DMS114 treated with DMSO at 0.1 percent for 48 hours (cell line): ENCODE measurements around the gene GTPBP8.
"Not testable (repeated sequence)": the region's sequence is repeated elsewhere in the genome, so short reads cannot be mapped to it uniquely, and the experiment has no call there.

Experiments
- DNase-seq: peaks from one replicate; lab custom pipeline; 2025; ENCODE audit not compliant: unreplicated experiment; lab: John Stamatoyannopoulos, UW

Gene GTPBP8

DNA sequence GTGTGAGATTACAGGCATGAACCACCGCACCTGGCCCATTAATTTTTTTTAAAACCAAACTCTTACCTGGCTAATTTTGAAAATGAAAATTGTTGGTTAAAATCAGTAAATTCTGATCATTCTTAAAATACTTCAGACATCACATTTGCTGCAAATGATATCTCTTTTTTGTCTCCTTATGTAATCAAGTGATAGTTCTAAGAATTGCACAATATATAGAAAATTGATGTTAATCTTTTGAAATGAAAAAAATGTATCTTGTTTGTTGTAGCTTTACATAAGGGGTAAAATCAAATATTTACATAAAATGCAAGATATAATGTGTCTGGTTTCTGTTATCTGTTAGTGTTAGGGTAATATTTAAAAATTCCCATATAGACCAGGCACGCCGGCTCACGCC, 5.0 kb downstream of the GTPBP8 start:
- no peak for DNase-seq

DNA sequence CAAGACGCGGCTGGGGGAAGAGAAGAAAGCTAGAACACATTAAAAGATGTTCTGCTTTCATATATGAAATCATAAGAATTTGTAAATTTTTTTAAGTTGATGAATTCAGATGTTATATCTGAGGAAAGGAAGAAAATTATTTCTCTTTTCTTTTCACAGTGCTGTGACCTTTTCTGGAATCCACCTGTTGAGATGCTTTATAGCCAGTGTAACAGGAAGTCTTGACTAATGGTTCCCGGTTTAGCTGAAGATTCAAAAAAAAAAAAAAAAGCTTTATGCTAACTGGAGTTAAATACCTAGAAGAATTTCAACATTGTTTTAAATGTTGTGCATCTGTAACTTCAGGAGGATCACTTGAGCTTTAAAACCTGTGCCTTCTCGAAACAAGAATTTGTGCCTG, 9.9 kb downstream of the GTPBP8 start:
- no peak for DNase-seq

DNA sequence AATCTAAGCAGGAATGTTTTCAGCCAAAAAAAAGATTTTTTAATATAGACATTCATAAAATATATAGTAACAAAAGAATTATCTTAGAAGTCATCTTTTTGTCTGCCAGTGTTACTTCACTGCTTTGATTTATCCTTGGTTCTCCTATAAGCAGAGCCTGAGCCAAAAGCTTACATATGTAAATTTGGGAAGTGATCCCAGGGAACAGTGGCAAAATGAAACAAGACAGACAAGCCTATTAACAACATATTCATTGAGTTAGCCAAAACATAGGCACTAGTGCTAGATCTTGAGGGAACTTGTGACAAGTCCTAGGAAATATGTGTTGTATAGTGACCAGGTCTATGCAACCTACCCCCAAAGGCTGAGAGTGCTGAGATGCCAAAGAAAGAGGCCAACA, 11.3 kb downstream of the GTPBP8 start:
- no peak for DNase-seq

DNA sequence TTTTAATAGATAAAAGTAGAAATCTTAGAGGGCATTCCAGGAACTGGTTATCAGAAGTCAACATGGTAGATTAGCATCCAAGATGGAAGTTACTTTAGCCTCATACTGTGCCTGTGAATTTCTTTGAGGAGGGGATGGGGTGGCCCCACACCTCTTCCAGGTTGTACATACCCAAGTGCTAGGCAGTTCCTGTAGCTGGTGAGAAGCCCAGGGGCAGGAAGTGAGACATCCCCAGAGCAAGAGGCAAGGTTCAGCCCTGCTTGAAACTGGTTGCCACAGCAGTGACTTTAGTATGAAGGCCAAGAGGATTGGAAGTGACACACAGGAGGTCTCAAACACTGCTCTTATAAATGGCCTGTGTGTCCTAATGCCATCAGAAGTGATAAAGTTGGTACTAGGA, 11.9 kb downstream of the GTPBP8 start:
- DNase-seq, result no peak

DNA sequence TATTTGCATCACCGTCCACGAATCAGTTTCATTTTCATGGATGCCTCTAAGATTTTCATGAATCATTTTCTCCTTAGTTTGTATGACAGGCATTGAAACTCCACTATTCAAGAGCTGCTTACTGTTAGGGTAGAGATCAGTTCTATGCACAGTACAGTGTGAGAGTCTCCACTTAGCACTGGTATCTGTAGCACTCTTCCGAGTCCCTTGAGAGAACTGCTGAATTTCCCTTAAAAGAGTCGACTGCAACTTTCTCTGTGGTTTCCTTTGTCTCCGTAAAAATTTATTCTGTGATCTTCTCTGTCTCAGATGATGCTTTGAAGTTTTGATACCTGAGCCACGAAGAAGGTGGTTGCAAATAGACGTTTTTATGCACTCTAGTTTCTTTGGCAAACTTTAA, 14.8 kb downstream of the GTPBP8 start:
- no peak for DNase-seq

DNA sequence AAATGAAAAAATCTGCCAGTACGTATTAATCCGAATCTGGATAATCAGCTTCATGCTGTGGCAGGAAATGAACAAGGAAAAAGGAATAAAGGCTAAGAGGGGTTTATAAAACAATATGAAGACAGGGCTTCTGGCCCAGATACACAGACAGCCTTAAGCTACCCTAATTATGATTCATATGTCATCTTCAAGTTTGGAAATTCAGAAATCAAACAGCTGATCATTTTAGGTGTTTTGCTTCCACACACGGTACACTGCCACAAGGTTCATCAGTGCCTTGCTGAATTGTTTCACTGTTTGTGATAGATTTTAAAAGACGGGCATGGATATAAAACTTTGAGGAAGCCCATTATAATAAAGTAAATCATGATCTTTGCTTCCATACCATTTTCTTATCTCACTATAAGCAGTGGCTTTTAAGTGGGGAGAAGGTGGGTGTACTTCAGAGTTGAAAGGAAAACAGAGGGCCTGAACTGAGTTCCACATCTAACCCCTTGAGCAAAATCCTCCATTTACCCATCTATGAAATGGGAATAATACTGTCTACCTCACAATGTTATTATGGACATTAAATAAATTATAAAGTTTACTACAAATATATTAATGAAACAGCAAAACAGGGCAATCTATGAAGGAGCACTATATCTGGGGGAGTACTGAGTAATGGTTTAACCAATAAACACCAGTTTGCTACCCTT, 15.7 kb downstream of the GTPBP8 start:
- DNase-seq, result no peak

DNA sequence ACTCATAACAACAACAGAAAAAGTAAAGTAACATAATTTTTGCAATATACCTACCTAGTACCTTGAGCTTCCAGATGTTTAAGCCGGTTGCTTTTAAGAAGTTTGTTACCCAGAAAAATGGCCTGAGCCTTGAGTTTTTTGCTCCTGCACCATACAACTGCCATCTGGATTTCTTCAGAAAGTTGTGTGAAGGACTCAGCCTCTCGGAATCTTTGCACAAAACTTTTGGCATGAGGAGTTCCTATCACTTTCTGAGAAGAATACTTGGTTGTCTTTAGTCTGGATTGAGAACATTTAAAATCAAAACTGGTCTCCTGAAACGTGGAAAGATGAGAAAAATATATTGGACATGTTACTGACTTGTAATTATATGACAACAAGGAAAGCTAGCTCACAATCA, 17.3 kb downstream of the GTPBP8 start:
- DNase-seq, result no peak

DNA sequence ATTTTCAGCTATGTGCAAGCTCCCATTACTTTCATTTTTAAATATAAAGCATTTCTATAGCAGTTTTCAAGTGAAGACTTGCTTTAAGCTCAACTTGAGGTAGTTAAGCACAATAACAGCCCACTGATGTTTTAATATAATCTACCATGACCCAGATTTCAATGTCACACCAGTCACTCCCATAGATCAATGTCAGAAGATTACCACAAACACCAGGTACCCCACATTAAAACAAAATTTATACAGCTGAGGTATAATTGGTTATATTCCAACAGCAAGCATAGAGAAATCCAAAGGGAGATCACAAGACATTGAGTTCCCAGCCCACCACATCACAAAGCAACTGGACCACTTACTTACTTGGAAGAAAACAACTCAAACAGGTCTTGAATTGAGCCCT, 22.8 kb downstream of the GTPBP8 start:
- no peak for DNase-seq

DNA sequence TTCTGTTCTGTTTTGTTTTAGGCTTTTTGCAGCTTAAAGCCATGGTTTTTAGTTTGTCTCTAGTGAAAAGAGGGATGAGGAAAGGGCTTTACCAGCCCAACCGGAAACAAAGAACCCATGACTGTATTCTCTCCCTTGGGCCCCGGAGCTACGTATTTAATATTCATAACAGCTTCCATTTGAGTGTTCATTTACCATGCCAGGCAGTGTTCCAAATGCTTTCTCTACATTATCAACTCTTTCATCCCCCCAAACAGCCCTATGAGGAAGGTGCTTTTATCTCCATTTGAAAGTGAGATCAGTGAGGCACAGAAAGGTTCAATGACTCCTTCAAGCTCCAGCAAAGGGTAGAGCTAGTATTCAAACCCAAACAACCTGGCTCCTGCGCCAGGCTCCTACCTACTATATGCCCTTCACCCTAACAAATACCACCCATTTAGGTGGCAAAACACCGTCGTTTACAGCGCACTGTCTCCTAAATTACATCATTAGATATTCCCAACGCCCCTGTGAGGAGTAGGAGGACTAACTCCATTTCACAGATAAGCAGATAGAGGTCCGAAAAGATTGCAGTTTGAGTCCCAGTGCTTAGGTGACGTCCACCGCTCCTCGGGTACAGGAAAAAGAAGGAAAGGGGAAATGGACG, 27.9 kb downstream of the GTPBP8 start:
- DNase-seq, result no peak

DNA sequence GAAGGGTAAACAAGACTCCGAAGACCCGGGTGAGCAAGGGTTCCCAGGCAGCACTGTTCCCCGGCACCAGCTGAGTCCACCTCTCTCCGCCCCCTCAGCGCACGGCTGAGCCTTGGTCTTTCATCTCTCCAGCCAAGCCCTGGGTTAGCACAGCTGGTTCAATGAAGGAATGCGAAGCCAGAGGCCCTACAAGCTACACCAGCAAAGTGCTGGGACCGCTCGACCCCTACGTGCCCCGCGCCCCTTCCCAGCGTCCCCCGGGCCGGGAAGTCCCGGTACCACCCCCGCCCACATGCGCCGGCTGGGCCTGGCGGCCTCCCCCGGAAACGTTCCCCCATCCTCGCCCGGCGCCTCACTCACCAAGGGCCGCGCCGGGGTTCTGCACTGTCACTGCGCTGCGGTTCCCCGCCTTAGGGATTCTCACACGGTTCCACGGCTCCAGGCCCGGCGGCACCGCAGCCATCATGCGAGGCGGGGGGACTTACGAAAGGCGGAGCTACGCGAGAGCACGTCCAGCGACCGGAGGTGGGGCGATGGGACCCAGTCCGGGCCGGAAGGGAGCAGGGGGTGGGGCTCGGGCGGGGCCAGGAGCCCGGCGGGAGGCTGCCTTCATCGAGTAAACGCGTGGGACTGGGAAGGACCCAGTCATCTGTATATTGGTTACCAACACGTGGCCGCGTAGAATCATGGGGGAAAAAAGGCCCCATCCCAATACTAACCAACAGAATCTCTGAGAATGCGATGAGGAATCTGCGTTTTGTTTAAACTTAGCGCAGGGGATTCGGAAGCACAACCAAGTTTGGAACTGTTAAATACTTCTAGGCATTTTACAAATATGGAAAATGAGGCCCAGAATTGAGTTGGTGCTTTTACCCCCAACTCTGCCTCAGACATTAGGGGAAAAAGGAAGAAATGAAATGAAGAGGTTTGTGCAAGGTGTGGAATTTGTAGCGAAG, 28.7 kb downstream of the GTPBP8 start:
- peak; percentile 83 for DNase-seq

DNA sequence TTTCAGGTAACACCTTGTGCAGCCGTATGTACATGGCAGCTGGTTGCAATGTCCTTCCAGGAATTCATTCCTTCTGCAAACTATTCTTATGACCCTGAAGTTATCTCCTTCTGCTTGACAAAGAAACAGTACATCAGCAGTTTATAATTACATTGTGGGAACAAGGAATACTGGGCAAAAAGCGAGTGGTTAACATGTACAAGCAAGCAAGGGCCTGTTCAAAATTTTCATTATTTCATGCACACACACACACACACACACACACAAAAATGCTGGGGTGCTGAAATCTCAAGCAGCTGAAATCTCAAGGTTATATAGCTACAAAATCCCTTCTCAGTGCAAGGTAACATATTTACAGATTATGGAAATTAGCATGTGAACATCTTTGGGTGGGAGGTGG, 30.7 kb downstream of the GTPBP8 start:
- no peak for DNase-seq

DNA sequence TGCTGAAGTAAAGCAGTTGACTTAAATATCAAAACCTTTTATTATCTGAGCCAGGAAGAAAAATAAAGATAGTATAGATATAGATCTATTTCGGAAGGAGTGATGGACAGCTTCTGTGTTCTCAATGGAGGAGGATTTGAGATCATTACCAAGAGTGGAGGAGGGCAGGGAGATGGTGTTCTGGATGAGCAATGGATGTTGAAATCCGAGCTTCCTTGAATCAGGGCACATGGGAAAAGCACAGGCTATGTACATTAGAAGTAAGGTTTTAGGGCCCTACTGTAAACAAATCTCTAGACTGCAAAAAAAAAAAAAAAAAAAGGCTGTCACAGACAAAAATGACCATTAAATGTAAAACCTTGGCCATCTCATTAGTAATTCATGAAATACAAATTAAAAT, 43.2 kb downstream of the GTPBP8 start:
- no peak for DNase-seq

DNA sequence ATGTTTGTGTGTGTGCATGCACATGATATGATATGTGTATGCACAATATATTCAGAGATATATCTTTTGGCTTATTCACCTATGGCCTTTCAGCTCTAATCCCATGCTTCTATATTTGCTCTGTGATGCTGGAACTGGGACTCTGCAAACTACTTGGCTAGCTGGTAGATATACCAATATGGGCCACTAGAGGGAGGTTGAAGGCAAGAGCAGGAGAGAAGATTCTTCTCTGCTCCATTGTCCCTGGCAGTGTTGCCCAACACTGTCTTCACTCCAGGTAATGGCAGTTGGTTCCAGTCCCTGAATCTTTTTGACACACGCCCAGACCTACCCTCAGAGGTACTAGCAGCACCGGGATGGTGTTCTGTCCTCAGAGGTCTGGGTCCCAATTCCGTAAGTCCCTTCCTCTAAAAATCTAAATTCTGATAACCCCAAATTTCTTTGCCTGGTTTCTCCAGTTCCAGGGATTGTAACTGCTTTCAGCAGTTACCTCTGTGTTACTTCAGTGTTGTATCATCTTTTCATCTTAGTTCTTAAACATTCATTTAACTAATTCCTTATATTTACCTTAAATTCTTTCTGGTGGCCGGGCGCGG, 44.7 kb downstream of the GTPBP8 start:
- DNase-seq, result peak; percentile 43

DNA sequence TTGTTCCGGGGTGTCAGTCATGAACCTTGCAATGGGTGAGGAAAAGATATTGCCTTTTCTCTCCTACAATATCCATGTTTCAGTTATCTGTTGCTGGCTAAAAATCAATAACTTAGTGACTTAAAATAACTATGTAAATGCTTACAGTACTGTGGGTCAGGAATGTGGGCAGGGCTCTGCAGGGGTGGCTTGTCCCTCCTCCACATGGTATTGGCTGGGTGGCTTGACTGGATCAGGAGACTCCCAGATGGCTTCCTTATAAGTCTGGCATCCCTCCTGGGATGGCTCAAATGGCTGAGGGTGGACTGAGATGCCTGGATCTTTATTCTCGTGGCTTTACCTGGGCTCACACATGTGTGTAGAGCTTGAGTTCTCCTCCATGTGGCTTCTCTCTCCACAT, 47.5 kb downstream of the GTPBP8 start:
- no peak for DNase-seq

DNA sequence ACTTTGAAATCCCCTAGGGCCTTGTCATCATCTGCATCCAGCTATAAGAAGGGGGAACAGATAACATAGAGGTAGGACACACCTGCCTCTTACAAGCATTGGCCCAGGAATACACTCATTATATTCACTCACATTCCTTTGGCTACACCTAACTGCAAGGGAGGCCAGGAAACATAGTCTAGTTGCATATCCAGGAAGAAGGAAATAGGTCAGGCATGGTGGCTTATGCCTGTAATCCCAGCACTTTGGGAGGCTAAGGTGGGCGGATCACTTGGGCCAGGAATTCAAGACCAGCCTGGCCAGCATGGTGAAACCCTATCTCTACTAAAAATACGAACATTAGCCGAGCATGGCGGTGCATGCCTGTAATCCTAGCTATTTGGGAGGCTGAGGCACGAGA, 48.8 kb downstream of the GTPBP8 start:
- DNase-seq, result no peak

DNA sequence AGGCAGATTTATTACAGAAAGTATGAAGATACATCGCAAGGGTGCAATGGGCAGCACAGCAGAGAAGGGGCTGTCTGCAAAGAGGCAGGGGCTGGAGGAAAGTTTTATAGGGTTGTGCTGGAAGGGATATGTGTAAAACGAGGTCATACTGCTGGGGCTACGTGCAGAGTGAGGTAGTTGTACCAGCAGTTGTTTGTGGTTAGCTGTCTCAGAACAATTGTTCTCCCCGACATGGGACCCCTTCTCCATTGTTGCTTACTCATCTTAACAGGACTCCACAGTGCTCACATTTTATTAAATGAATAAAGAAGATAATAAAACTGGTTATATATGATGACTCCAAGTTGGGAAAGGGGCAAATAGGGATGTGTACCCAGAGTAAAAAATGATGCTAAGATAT, 49.4 kb downstream of the GTPBP8 start:
- DNase-seq, result no peak

DNA sequence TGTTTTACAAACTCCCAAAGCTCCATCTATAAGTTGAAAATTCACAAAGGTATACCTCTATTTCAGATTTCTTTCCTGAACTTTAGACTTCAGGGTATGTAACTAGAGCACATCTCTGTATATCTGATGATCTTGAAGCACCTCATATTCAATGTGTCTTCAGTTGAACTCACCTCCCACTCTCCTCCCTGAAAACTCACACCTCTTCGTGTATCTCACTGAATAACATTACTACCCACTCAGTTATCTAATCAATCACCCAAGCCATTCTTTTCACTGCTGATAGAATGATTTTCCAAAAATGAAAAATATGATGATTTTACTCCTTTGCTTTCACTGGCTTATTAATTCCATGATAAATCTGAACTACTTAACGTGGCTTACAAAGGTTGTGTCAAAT, 52.9 kb downstream of the GTPBP8 start:
- DNase-seq, result no peak

DNA sequence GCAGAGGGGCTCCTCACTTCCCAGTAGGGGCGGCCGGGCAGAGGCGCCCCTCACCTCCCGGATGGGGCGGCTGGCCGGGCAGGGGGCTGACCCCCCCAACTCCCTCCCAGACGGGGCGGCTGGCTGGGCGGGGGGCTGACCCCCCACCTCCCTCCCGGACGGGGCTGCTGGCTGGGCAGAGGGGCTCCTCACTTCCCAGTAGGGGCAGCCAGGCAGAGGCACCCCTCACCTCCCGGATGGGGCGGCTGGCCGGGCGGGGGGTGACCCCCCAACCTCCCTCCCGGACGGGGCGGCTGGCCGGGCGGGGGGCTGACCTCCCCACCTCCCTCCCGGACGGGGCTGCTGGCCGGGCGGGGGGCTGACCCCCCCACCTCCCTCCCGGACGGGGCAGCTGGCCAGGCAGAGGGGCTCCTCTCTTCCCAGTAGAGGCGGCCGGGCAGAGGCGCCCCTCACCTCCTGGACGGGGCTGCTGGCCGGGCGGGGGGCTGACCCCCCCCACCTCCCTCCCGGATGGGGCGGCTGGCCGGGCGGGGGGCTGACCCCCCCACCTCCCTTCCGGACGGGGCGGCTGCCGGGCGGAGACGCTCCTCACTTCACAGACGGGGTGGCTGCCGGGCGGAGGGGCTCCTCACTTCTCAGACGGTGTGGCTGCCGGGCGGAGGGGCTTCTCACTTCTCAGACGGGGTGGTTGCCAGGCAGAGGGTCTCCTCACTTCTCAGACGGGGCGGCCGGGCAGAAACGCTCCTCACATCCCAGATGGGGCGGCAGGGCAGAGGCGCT, 55.6 kb downstream of the GTPBP8 start:
- not testable (repeated sequence) for DNase-seq

DNA sequence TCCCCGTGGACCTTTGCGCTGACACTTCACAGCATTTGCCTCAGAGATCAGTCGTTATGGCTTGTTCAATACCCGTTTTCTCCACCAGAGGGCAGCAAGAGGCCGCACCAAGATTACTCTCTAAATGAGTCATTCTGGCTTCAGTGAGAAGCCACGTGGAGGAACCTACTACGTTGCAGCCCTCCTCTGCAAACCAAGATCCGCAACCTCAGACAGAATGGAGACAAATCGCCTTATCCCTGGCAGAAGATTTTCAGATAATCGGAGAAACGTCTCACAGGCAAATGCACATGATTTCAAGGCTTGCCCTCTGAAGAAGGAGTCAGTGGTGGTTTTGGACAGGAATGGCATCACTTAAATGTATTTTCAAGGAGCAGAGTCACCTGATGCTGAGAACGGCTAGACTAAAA, 60.5 kb downstream of the GTPBP8 start:
- DNase-seq, result peak; percentile 69
